WTC11 (cell line): Measurements from ENCODE around the gene ITPRID2. TPM values are rescaled to one million over a fixed set of nuclear protein-coding genes. Genes with fewer than 3 reads are reported as not detected.

Experiments
- ATAC-seq: fragments of 200-7000 bp; cut with Tn5 transposase; 2 replicates; pipeline ENCODE4 v1.10.0; 2021; ENCODE audit warnings: mild to moderate bottlenecking, moderate library complexity
- Bru-seq: library from RNA; stranded (reverse); fragments of 400-500 nt; gene quantifications from one replicate; lab custom pipeline; 2021; lab: Mats Ljungman, UMichigan
- CTCF ChIA-PET: fragments of 300-600 bp; sonication (Branson Sonifier 250); formaldehyde crosslinking; loops from one replicate; lab custom pipeline; 2021; ENCODE audit warnings: antibody characterized with exemption; lab: Charles Lee
- POLR2A ChIA-PET: fragments of 350-600 bp; sonication (Branson Sonifier 250); formaldehyde crosslinking; loops from one replicate; lab custom pipeline; 2021; ENCODE audit warnings: antibody characterized with exemption; lab: Charles Lee
- DNase-seq: peaks from one replicate; pipeline ENCODE4 v3.0.0; 2021; ENCODE audit warnings: low spot score
- H3K27ac Mint-ChIP-seq: 2 replicates; pipeline ENCODE4 v1.8.0; 2021; ENCODE audit warnings: mixed read lengths
- H3K27me3 Mint-ChIP-seq: 2 replicates; pipeline ENCODE4 v1.8.0; 2021; ENCODE audit warnings: low read depth, mild to moderate bottlenecking, moderate library complexity, mixed read lengths
- H3K36me3 Mint-ChIP-seq: 2 replicates; pipeline ENCODE4 v1.8.0; 2021; ENCODE audit warnings: mixed read lengths
- H3K4me1 Mint-ChIP-seq: 2 replicates; pipeline ENCODE4 v1.8.0; 2022; ENCODE audit warnings: mixed read lengths
- H3K4me3 Mint-ChIP-seq: 2 replicates; pipeline ENCODE4 v1.8.0; 2021; ENCODE audit warnings: mild to moderate bottlenecking, moderate library complexity, mixed read lengths
- H3K9me3 Mint-ChIP-seq: 2 replicates; pipeline ENCODE4 v1.8.0; 2021; ENCODE audit warnings: mixed read lengths
- ATF1 ChIP-seq: sonication (generic); formaldehyde crosslinking; IDR thresholded peaks from 2 replicates; pipeline ENCODE4 v1.8.1; 2023; ENCODE audit warnings: mild to moderate bottlenecking, moderate library complexity, missing genetic modification reagents
- CREB1 ChIP-seq: sonication (generic); formaldehyde crosslinking; IDR thresholded peaks from 2 replicates; pipeline ENCODE4 v1.8.0; 2023; ENCODE audit warnings: mild to moderate bottlenecking, missing genetic modification reagents
- FOXK1 ChIP-seq: sonication (generic); formaldehyde crosslinking; IDR thresholded peaks from 2 replicates; pipeline ENCODE4 v1.8.0; 2022; ENCODE audit warnings: mild to moderate bottlenecking, moderate library complexity, missing genetic modification reagents
- IRF2 ChIP-seq: sonication (generic); formaldehyde crosslinking; IDR thresholded peaks from 2 replicates; pipeline ENCODE4 v1.8.0; 2022; ENCODE audit warnings: low read depth, missing genetic modification reagents, borderline replicate concordance
- JAZF1 ChIP-seq: fragments of 250-450 bp; sonication (Bioruptor Pico); IDR thresholded peaks from 2 replicates; pipeline ENCODE4 v1.9.0; 2021; ENCODE audit warnings: moderate library complexity, mild to moderate bottlenecking, inconsistent platforms
- SP1 ChIP-seq: sonication (generic); formaldehyde crosslinking; conservative IDR thresholded peaks from 2 replicates; pipeline ENCODE4 v1.8.1; 2022; ENCODE audit warnings: missing genetic modification reagents
- STAT6 ChIP-seq: sonication (generic); formaldehyde crosslinking; conservative IDR thresholded peaks from 2 replicates; pipeline ENCODE4 v1.8.1; 2023; ENCODE audit warnings: mild to moderate bottlenecking, low read depth, missing genetic modification reagents, moderate library complexity
- TP53 ChIP-seq: sonication (generic); formaldehyde crosslinking; IDR thresholded peaks from 2 replicates; pipeline ENCODE4 v1.8.1; 2023; ENCODE audit warnings: mild to moderate bottlenecking, missing genetic modification reagents
- ZMAT4 ChIP-seq: fragments of 250-450 bp; sonication (Bioruptor Pico); IDR thresholded peaks from 2 replicates; pipeline ENCODE4 v1.9.0; 2021; ENCODE audit warnings: mild to moderate bottlenecking
- ZNF219 ChIP-seq: sonication (generic); formaldehyde crosslinking; IDR thresholded peaks from 2 replicates; pipeline ENCODE4 v1.8.0; 2023; ENCODE audit warnings: missing genetic modification reagents, mild to moderate bottlenecking, borderline replicate concordance
- ZNF263 ChIP-seq: sonication (generic); formaldehyde crosslinking; IDR thresholded peaks from 2 replicates; pipeline ENCODE4 v1.8.1; 2022; ENCODE audit warnings: low read depth, mild to moderate bottlenecking, moderate library complexity, missing genetic modification reagents
- ZNF416 ChIP-seq: fragments of 250-450 bp; sonication (Bioruptor Pico); IDR thresholded peaks from 2 replicates; pipeline ENCODE4 v1.9.0; 2021; ENCODE audit warnings: mild to moderate bottlenecking, inconsistent platforms
- long read RNA-seq, 3 experiments: library from RNA in 1 of 3; library from capped mRNA in 1 of 3; library from polyadenylated mRNA in 1 of 3; unstranded in 2 of 3; stranded (forward) in 1 of 3; transcript quantifications; one replicate each; pipeline ENCODE4 v2.0.0, GENCODE V29; 2021
- total RNA-seq: library from RNA; stranded (reverse); gene quantifications from 3 replicates; pipeline ENCODE4 v1.2.3, GENCODE V29; 2021
- TF ChIP-seq, protein P1 (sequence below): sonication (generic); formaldehyde crosslinking; IDR thresholded peaks from 2 replicates; pipeline ENCODE4 v1.8.0; 2022; ENCODE audit warnings: mild to moderate bottlenecking, missing genetic modification reagents
- TF ChIP-seq, protein P2 (sequence below): sonication (generic); formaldehyde crosslinking; IDR thresholded peaks from 2 replicates; pipeline ENCODE4 v1.8.1; 2022; ENCODE audit warnings: mild to moderate bottlenecking, moderate library complexity, missing genetic modification reagents
- TF ChIP-seq, protein P3 (sequence below): sonication (generic); formaldehyde crosslinking; IDR thresholded peaks from 2 replicates; pipeline ENCODE4 v1.8.1; 2023; ENCODE audit warnings: mild to moderate bottlenecking, moderate library complexity, missing genetic modification reagents
- TF ChIP-seq, protein P4 (sequence below): fragments of 250-450 bp; sonication (Bioruptor Pico); IDR thresholded peaks from 2 replicates; pipeline ENCODE4 v1.9.0; 2021; ENCODE audit warnings: mild to moderate bottlenecking

Gene ITPRID2
- 12.4 to 19.4 TPM (median 17.2 TPM) in 3 replicates for total RNA-seq
- Bru-seq, nascent RNA = percentile 74 among the genes with signal in this experiment
- long read RNA-seq, experiment 1, full-length matches to known transcripts = 16 of 26 reads
- long read RNA-seq, experiment 1, partial matches to known transcripts = 5 of 26 reads
- long read RNA-seq, experiment 1, other reads (novel, unspliced or antisense) = 5 of 26 reads
- long read RNA-seq, experiment 2, full-length matches to known transcripts = 1 of 4 reads
- long read RNA-seq, experiment 2, partial matches to known transcripts = 1 of 4 reads
- long read RNA-seq, experiment 2, other reads (novel, unspliced or antisense) = 2 of 4 reads
- long read RNA-seq, experiment 3 = 0 reads

DNA sequence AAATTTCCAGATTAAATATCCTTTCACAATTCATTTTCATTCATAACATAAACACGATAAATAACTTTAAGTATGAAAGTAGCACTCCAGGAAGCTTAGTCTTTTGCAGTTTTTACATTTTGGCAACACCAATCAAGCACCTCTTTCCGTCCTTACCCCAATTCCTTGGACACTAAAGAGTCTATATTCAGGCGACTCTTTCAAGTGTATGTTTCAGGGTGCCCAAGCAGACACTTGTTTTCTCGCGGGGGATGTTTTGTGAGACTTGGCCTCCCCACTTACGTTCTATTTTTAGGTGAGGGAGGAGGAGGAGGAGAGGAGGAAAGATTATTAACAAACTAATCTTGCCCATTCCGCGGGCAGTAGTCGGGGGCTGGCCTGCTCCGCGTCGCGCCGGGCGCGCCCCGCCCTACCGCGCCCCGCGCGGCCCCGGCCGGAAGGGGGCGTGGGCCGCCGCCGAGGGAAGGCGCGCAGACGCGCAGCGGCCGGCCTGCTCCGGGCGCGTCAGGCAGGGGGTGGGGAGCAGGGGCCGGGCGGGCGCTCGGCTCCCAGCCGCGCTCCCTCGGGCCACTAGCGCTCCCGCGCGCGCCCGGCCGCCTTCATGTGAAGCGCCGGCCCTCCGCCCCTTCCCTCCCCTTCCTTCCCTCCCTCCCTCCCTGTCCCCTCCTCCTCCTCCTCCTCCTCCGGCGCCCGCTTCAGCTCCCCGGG is at the start of gene ITPRID2:
TSS of gene ITPRID2 (plus strand) at position 473 of the 708 bp plus-strand sequence. CDS start 337 bp downstream, outside the sequence.
- DNase-seq (peak; percentile 76), ATAC-seq (peak; percentile 94)
- ChIA-PET CTCF (interaction anchor here (0.6 to 1.3 kb wide), 8 partner anchors 43 to 279 kb away, joined by 3 to 6 read pairs (median 3); no protein-coding TSS in a partner anchor), POLR2A (no interaction called here)
- Mint-ChIP-seq H3K27ac (peak within 1 kb of the TSS; percentile 92), H3K27me3 (peaks cover 9% of the 10 kb centered on the region), H3K4me3 (peak within 1 kb of the TSS; percentile 95), H3K9me3 (no peaks in the 10 kb centered on the region), H3K36me3 (no peaks in the 10 kb centered on the region), H3K4me1 (peaks cover 22% of the 10 kb centered on the region)
- TF ChIP-seq ZMAT4 (CRISPR knock-in tag) = no peak
- TF ChIP-seq SP1 (CRISPR knock-in tag) = peak; percentile 55; the same call in 1 of the 2 replicates
- 0 out of 2 replicates have a peak, but pooled peaks have one; percentile 12 for TF ChIP-seq TP53 (CRISPR knock-in tag)
- TF ChIP-seq ATF1 (CRISPR knock-in tag) = no peak
- TF ChIP-seq JAZF1 = no peak

- no peak overlapping the region for H3K4me3 Mint-ChIP-seq
- no peak for DNase-seq
- H3K4me1 Mint-ChIP-seq = peaks cover 21% of the 10 kb centered on the region
- CTCF ChIA-PET = no interaction called here
- TF ChIP-seq ZNF219 (CRISPR knock-in tag) = no peak
- TF ChIP-seq, all 79 proteins: peak for 0
- H3K36me3 Mint-ChIP-seq = no peaks in the 10 kb centered on the region
- H3K27ac Mint-ChIP-seq = no peak overlapping the region
- H3K9me3 Mint-ChIP-seq = no peaks in the 10 kb centered on the region
- POLR2A ChIA-PET = no interaction called here
- H3K27me3 Mint-ChIP-seq = no peaks in the 10 kb centered on the region
- ATAC-seq = no peak
Observed at GRCh38 chr2:181844551-181845290, 46.8 kb upstream of the ITPRID2 start.

DNA sequence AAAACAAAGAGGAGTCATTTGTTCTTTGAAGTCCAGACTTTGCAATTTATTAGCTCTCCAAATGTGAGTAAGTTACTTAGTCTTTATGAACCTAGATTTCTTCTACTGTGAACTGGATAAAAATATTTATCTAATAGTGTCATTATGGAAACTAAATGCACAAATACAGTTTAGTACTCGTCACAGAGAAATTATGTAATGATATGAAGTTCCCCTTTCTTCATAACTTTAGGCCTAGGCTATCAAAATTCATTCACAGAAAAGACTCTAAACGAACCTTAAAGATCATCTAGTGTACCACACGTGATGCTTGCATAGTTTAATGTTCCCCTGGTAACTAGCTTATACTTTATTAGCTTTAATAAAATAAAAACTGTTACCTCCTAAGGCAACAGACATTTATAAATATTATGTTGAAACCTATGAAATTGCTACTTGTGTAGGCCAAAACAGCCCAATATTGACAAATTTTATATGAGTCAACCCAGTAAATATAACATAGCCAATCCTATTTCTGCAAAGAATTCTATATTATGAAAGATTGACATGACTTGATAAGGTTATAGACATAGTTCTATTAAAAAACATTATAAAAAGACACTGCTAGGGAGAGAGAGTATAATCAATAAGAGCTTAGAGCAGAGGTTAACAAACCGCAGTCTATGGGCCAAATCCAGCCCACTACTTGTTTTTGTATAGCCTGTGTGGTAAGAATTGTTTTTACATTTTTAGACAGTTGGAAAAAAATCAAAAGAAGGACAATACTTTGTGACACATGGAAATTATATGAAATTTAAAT is 44.9 kb upstream of the ITPRID2 start:
- no peak overlapping the region for H3K27ac Mint-ChIP-seq
- ChIA-PET POLR2A (no interaction called here), CTCF (no interaction called here)
- no peaks in the 10 kb centered on the region for H3K9me3 Mint-ChIP-seq
- H3K36me3 Mint-ChIP-seq = no peaks in the 10 kb centered on the region
- ATAC-seq (no peak), DNase-seq (no peak)
- H3K27me3 Mint-ChIP-seq = no peaks in the 10 kb centered on the region
- no peak overlapping the region for H3K4me3 Mint-ChIP-seq
- H3K4me1 Mint-ChIP-seq = peaks cover 26% of the 10 kb centered on the region
- TF ChIP-seq CREB1 (CRISPR knock-in tag) (no peak), ZNF416 (CRISPR knock-in tag) (no peak), IRF2 (CRISPR knock-in tag) (no peak), FOXK1 (CRISPR knock-in tag) (no peak), STAT6 (CRISPR knock-in tag) (no peak), ZNF263 (CRISPR knock-in tag) (no peak)
- TF ChIP-seq, protein P1, sequence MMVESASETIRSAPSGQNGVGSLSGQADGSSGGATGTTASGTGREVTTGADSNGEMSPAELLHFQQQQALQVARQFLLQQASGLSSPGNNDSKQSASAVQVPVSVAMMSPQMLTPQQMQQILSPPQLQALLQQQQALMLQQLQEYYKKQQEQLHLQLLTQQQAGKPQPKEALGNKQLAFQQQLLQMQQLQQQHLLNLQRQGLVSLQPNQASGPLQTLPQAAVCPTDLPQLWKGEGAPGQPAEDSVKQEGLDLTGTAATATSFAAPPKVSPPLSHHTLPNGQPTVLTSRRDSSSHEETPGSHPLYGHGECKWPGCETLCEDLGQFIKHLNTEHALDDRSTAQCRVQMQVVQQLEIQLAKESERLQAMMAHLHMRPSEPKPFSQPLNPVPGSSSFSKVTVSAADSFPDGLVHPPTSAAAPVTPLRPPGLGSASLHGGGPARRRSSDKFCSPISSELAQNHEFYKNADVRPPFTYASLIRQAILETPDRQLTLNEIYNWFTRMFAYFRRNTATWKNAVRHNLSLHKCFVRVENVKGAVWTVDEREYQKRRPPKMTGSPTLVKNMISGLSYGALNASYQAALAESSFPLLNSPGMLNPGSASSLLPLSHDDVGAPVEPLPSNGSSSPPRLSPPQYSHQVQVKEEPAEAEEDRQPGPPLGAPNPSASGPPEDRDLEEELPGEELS (CRISPR knock-in tag) = no peak
- TF ChIP-seq, protein P2, sequence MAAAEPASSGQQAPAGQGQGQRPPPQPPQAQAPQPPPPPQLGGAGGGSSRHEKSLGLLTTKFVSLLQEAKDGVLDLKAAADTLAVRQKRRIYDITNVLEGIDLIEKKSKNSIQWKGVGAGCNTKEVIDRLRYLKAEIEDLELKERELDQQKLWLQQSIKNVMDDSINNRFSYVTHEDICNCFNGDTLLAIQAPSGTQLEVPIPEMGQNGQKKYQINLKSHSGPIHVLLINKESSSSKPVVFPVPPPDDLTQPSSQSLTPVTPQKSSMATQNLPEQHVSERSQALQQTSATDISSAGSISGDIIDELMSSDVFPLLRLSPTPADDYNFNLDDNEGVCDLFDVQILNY = no peak
- TF ChIP-seq, protein P3, sequence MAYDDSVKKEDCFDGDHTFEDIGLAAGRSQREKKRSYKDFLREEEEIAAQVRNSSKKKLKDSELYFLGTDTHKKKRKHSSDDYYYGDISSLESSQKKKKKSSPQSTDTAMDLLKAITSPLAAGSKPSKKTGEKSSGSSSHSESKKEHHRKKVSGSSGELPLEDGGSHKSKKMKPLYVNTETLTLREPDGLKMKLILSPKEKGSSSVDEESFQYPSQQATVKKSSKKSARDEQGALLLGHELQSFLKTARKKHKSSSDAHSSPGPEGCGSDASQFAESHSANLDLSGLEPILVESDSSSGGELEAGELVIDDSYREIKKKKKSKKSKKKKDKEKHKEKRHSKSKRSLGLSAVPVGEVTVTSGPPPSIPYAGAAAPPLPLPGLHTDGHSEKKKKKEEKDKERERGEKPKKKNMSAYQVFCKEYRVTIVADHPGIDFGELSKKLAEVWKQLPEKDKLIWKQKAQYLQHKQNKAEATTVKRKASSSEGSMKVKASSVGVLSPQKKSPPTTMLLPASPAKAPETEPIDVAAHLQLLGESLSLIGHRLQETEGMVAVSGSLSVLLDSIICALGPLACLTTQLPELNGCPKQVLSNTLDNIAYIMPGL (CRISPR knock-in tag) = no peak
- TF ChIP-seq, protein P4, sequence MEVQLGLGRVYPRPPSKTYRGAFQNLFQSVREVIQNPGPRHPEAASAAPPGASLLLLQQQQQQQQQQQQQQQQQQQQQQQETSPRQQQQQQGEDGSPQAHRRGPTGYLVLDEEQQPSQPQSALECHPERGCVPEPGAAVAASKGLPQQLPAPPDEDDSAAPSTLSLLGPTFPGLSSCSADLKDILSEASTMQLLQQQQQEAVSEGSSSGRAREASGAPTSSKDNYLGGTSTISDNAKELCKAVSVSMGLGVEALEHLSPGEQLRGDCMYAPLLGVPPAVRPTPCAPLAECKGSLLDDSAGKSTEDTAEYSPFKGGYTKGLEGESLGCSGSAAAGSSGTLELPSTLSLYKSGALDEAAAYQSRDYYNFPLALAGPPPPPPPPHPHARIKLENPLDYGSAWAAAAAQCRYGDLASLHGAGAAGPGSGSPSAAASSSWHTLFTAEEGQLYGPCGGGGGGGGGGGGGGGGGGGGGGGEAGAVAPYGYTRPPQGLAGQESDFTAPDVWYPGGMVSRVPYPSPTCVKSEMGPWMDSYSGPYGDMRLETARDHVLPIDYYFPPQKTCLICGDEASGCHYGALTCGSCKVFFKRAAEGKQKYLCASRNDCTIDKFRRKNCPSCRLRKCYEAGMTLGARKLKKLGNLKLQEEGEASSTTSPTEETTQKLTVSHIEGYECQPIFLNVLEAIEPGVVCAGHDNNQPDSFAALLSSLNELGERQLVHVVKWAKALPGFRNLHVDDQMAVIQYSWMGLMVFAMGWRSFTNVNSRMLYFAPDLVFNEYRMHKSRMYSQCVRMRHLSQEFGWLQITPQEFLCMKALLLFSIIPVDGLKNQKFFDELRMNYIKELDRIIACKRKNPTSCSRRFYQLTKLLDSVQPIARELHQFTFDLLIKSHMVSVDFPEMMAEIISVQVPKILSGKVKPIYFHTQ (CRISPR knock-in tag) = no peak
